ENCODE data around the gene TMEM62. TPM values are rescaled to one million over a fixed set of nuclear protein-coding genes. Genes with fewer than 3 reads are reported as not detected.

Gene TMEM62
- total and polyA plus RNA-seq, 2 of the 8 experiments (the other 6 are each of a cell fraction or from before 2014, with no cell fraction given): 2.0 to 4.0 TPM

DNA sequence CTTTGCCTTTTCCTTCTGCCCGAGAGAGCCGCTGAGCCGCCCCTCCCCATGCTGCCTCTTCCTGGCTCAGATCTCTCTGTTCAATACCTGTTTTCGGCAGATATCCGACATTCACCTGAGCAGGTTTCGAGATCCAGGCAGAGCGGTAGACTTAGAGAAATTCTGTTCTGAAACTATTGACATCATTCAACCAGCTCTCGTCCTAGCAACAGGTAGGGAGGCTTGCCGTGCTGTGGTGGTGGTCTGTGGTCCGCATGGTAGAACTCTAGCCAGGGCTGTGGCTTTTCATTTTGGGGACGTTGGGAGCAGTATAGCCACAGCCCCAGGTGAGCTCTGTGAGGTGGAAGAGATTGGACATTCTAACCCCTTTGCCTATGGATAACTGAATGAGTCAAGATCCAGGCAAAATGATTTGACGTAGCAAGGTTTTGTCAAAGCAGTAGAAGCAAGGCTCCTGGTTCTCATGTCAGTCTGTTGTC, 810 bp downstream of the TMEM62 start:
- POLR2A ChIA-PET (ENCODE audit: partially characterized antibody): no interaction called here
- peak overlapping the region in 1 of 4 experiments; percentile 20; a peak in 2 of 7 replicates for H3K9ac ChIP-seq (replicated peaks in 1 of 4; ENCODE audit: extremely low read depth in 1 of 4, low read depth in 3 of 4, low read length in 3 of 4)
- CTCF ChIA-PET (ENCODE audit: partially characterized antibody): interaction anchor here (1.1 kb wide), 1 partner anchor 9 kb away, joined by 3 read pairs; no protein-coding TSS in a partner anchor

More for the DNA sequence above, 810 bp downstream of the TMEM62 start:
- Histone ChIP-seq H2BK5ac (ENCODE audit: low read depth, low read length) (no peak overlapping the region), H3K4me2 (ENCODE audit: insufficient read depth in 1 of 2, low read depth in 2 of 2, low read length in 2 of 2) (peak overlapping the region; percentile 44 to 66), H4K20me1 (replicated peaks in 1 of 2; ENCODE audit: control insufficient read depth in 1 of 2, insufficient read depth in 2 of 2, low read length in 2 of 2) (no peaks in the 10 kb centered on the region), H3K23ac (ENCODE audit: insufficient read length) (no peak overlapping the region), H2BK12ac (ENCODE audit: low read depth, low read length) (no peak overlapping the region), H3K4me3 (ENCODE audit: extremely low read depth in 1 of 4, insufficient read depth in 2 of 4, low read depth in 3 of 4, low read length in 4 of 4) (peak overlapping the region; percentile 58 to 84 (median 69)), H3K36me3 (ENCODE audit: control insufficient read depth in 2 of 4, insufficient read depth in 4 of 4, low read length in 3 of 4) (no peaks in the 10 kb centered on the region; a peak in 1 of 8 replicates), H2BK120ac (replicated peaks; ENCODE audit: low read depth, low read length) (no peak overlapping the region), H3K4ac (replicated peaks; ENCODE audit: insufficient read length, low read depth, low read length) (no peak overlapping the region), H4K5ac (ENCODE audit: insufficient read length, low read depth, low read length) (no peak overlapping the region), H2BK15ac (ENCODE audit: low read length) (no peak overlapping the region), H3K79me1 (ENCODE audit: low read depth, low read length) (no peaks in the 10 kb centered on the region), H3K9me3 (ENCODE audit: insufficient read depth in 2 of 2, low read depth in 1 of 2, low read length in 1 of 2) (peaks cover 0 to 3% of the 10 kb centered on the region in 2 experiments; a peak in 1 of 4 replicates), H3K27ac (ENCODE audit: low read depth, low read length) (no peak overlapping the region), H3K4me1 (replicated peaks in 1 of 4; ENCODE audit: control insufficient read depth in 3 of 4, insufficient read depth in 4 of 4, low read length in 3 of 4) (peaks cover 0 to 6% (median 2%) of the 10 kb centered on the region in 4 experiments; a peak in 2 of 7 replicates), H2AFZ (ENCODE audit: low read length) (peak overlapping the region; percentile 68; the same call in 1 of the 2 replicates), H3K79me2 (ENCODE audit: control insufficient read depth in 1 of 2, insufficient read depth in 2 of 2, low read length in 2 of 2) (no peaks in the 10 kb centered on the region), H3K18ac (ENCODE audit: extremely low read depth, low read length) (no peak overlapping the region), H3K27me3 (replicated peaks in 1 of 4; ENCODE audit: control insufficient read depth in 3 of 4, extremely low read depth in 1 of 4, insufficient read depth in 3 of 4, low read length in 3 of 4) (peaks cover 2 to 27% (median 16%) of the 10 kb centered on the region in 4 experiments; a peak in 6 of 7 replicates), H2BK20ac (ENCODE audit: low read length) (no peak overlapping the region), H4K91ac (replicated peaks; ENCODE audit: insufficient read length, low read length) (no peak overlapping the region), H2AK5ac (ENCODE audit: low read depth, low read length) (no peak overlapping the region), H3K23me2 (ENCODE audit: low read depth, low read length) (peaks cover 9% of the 10 kb centered on the region; the same call in 1 of the 2 replicates), H3K14ac (ENCODE audit: insufficient read length) (no peak overlapping the region), H4K8ac (ENCODE audit: extremely low read depth, insufficient read depth, low read length) (peak overlapping the region; percentile 62; the same call in 1 of the 2 replicates), H3K56ac (replicated peaks; ENCODE audit: insufficient read length, low read depth, low read length) (no peak overlapping the region)
- peak; percentile 49 for TF ChIP-seq EZH2 (IDR thresholded peaks at IDR 0.05; ENCODE audit: low read depth, low read length, severe bottlenecking)
- peak; percentile 40 for TF ChIP-seq SUZ12 (IDR thresholded peaks at IDR 0.05; ENCODE audit: low read length)
- TF ChIP-seq NRF1 (IDR thresholded peaks at IDR 0.05; ENCODE audit: low read depth, low read length): no peak
- TF ChIP-seq ASH2L (IDR thresholded peaks at IDR 0.05; ENCODE audit: low read length): peak; percentile 1
- TF ChIP-seq JUN (IDR thresholded peaks at IDR 0.05; ENCODE audit: low read depth, low read length): no peak
- DNase-seq (ENCODE audit: low read depth in 1 of 2, low spot score in 2 of 2) (no peak), FAIRE-seq (no peak)
- WGBS, 2 experiments (ENCODE audit: extremely low coverage in 1 of 2, insufficient coverage in 1 of 2, insufficient read length in 1 of 2, insufficient replicate concordance in 2 of 2, low coverage in 1 of 2, low lambda C conversion rate in 2 of 2, missing lambda C conversion rate in 1 of 2): 14% methylated on average over 12 of the region's 12 CpGs; no CpG with 5 or more reads in 1 of the 2 experiments
